HG02870 (cell line): Measurements from ENCODE around the gene C5orf58.
"Not testable (repeated sequence)": the region's sequence is repeated elsewhere in the genome, so short reads cannot be mapped to it uniquely, and the experiment has no call there.

Experiments
- ATAC-seq: cut with Tn5 transposase; IDR thresholded peaks from one replicate; pipeline ENCODE4 v1.9.1; 2021; ENCODE audit warnings: mild to moderate bottlenecking, moderate library complexity; ENCODE audit not compliant: unreplicated experiment

C5orf58 gene

GRCh38 chr5:170223360-170223759 lies 9.4 kb upstream of the C5orf58 start:
- no peak for ATAC-seq

- ATAC-seq, result no peak
Observed at GRCh38 chr5:170223906-170224305, 8.9 kb upstream of the C5orf58 start.

GRCh38 chr5:170225326-170226128 lies 7.3 kb upstream of the C5orf58 start:
- ATAC-seq, result no peak

DNA sequence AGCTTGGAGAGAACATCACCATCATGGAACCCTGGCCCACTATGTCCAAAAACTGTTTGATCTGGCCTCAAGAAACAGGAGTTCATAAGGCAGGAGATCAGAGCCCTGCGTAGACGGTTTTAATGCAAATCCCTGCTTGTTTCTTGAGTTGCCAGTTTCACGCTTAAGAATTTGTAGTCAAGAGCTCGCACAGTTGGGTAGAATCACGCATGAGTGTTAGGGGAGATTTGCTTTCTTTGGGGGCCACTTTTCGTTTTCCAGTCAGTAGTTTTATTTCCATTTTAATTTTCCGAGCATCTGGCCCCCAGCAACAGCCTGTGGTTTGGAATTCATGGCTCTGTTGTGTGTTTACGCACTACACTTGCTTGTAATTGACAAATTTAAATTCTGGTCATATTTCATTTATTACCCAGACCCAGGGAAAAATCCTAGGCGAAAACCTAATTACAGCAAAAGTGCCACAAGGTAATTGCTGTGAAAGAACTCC lies 6.6 kb upstream of the C5orf58 start:
- ATAC-seq, result no peak

- ATAC-seq, result no peak
Observed at GRCh38 chr5:170226661-170227060, 6.1 kb upstream of the C5orf58 start.

DNA sequence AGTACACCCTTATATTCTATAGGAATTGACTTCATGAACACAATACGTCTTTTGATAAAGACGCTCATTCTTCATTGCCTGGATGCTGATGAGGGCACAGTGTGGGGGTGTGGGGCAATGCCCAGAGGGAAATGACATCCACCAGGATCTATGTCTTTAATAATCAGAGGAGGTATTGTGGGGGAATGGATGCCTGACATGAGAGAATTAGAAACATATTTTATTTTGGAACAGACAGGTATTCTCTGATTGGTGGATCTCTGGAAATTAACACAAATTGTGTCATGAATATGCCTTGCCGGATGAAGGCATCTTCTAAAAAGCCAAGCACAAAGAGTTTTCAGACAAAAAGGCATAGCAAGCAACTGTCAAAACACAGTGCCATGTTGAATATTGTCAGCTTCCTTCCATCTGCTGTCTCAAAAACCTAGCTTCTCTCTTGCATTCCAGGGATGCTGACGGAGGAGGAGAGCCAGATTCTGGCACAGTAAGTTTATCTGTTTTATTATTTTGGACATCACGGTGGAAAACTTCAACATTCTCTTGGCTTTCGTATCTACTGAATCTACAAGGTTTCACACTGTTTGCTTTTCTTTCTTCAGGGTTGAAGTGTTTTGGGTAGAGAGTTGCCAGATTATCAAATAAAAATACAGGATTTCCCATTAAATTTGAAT lies 3.9 kb upstream of the C5orf58 start:
- ATAC-seq, result no peak

GRCh38 chr5:170233358-170233892 lies 640 bp downstream of the C5orf58 start:
- no peak for ATAC-seq

- no peak for ATAC-seq
Observed at GRCh38 chr5:170235876-170236864, 3.4 kb downstream of the C5orf58 start.

DNA sequence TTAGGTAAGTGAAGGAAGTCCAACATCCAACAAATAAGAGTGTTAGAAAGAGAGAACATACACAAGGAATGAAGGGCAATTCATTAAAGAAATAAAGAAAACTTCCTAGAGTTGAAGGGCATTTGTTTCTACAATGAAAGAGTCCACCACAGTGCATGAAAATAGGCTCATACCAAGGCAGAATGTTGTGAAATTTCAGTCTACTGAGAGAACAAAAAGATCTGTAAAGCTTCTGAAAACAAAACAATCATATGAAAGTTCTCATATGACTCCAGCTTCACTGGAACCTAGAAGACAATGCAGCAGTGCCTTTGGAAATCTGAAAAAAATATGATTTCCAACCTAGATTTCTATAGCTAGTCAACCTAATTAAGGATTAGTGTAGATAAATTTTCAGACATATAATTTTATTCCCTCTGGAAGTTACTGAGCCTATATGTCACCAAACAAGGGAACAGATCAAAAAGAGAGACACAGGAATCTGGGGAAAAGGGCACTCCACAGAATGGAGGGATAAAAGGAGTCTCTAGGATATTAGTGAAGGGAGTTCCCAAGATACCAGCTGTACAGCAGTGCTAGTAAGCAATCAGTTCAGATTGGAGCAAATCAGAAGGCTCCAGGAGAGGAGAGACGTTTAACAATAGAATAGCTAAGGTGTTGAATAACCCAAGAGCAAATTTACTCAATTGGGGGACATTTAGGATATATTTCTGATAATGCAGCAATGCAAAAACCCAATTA lies 5.8 kb downstream of the C5orf58 start:
- ATAC-seq, result no peak

- ATAC-seq, result not testable (repeated sequence)
Observed at GRCh38 chr5:170245436-170245835, 12.7 kb downstream of the C5orf58 start.

GRCh38 chr5:170246126-170246870 lies 13.5 kb downstream of the C5orf58 start:
- ATAC-seq, result no peak

DNA sequence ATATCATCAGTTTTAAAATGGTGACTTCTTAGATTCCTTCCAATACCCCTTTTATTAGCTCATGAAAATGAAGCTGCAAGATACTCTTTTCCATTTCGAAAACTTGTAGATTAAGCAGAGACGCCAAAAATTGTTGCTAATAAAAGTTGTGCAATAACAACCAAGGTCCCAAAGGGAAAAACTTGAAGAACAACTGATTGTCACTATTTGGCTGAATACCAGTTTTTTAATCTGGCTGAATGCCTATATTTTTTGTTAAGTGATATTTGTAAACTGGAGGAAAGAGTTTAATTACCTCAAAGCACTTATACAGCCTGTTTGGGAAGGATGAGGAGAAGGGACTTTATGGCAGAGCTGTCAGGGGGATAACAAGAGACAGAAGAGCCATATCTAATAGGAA lies 14.6 kb downstream of the C5orf58 start:
- no peak for ATAC-seq

GRCh38 chr5:170248172-170248930 lies 15.6 kb downstream of the C5orf58 start:
- no peak for ATAC-seq

DNA sequence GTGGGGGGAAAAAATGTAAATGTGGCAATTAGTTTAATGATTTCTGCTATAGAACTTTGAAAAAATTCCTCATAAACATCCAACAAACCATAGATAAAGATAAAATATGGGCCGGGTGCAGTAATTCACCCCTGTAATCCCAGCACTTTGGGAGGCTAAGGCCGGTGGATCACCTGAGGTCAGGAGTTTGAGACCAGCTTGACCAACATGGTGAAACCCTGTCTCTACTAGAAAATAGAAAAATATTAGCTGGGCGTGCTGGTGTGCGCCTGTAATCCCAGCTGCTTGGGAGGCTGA lies 16.1 kb downstream of the C5orf58 start:
- not testable (repeated sequence) for ATAC-seq

- no peak for ATAC-seq
Observed at GRCh38 chr5:170249355-170249754, 16.6 kb downstream of the C5orf58 start.

DNA sequence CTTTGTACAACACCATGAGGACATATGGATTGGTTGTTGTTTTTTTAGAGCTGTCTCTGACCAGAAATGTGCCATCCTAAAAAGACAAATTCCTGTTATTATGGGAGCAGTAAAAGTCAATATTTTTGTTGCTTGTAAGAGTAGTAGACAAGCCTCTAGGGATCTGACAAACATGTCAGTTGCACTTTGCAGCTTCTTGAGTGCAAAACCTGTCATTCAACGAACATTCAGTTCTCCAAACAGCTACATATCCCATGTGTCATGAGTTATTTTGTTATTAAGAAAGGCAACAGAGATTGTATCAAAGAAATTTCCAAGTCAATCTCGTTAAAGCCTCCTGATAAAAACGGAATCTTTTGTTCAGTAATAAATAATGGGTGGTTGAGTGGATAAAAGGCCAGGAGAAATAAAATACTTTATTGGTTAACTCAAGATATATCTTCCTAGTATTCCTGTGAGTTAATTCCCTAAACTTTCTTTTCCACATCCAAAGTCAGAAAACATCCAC lies 18.1 kb downstream of the C5orf58 start:
- ATAC-seq, result no peak

GRCh38 chr5:170251462-170251861 lies 18.7 kb downstream of the C5orf58 start:
- no peak for ATAC-seq

GRCh38 chr5:170252109-170252508 lies 19.3 kb downstream of the C5orf58 start:
- ATAC-seq, result no peak
